ENCODE data around the gene ANKS4B. TPM values are rescaled to one million over a fixed set of nuclear protein-coding genes. Genes with fewer than 3 reads are reported as not detected.

Gene ANKS4B
- total RNA-seq, 1 donor from 2014 or later: not detected

- Mint-ChIP-seq H3K36me3 (ENCODE audit: unreplicated experiment) (no peaks in the 10 kb centered on the region), H3K4me3 (ENCODE audit: unreplicated experiment) (no peak overlapping the region), H3K27me3 (ENCODE audit: unreplicated experiment) (no peaks in the 10 kb centered on the region), H3K4me1 (ENCODE audit: low read depth, unreplicated experiment) (no peaks in the 10 kb centered on the region), H3K27ac (ENCODE audit: unreplicated experiment) (no peak overlapping the region), H3K9me3 (ENCODE audit: unreplicated experiment) (peaks cover 1% of the 10 kb centered on the region)
- TF ChIP-seq, protein P1, sequence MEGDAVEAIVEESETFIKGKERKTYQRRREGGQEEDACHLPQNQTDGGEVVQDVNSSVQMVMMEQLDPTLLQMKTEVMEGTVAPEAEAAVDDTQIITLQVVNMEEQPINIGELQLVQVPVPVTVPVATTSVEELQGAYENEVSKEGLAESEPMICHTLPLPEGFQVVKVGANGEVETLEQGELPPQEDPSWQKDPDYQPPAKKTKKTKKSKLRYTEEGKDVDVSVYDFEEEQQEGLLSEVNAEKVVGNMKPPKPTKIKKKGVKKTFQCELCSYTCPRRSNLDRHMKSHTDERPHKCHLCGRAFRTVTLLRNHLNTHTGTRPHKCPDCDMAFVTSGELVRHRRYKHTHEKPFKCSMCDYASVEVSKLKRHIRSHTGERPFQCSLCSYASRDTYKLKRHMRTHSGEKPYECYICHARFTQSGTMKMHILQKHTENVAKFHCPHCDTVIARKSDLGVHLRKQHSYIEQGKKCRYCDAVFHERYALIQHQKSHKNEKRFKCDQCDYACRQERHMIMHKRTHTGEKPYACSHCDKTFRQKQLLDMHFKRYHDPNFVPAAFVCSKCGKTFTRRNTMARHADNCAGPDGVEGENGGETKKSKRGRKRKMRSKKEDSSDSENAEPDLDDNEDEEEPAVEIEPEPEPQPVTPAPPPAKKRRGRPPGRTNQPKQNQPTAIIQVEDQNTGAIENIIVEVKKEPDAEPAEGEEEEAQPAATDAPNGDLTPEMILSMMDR (IDR thresholded peaks at IDR 0.05; ENCODE audit: partially characterized antibody, unreplicated experiment): no peak
- no peak for DNase-seq
These were observed 19.4 kb upstream of the ANKS4B start for GRCh38 chr16:21214086-21214485.

GRCh38 chr16:21217121-21217520 lies 16.4 kb upstream of the ANKS4B start:
- Mint-ChIP-seq H3K36me3 (ENCODE audit: unreplicated experiment) (no peaks in the 10 kb centered on the region), H3K4me3 (ENCODE audit: unreplicated experiment) (no peak overlapping the region), H3K27ac (ENCODE audit: unreplicated experiment) (no peak overlapping the region), H3K9me3 (ENCODE audit: unreplicated experiment) (peaks cover 3% of the 10 kb centered on the region), H3K27me3 (ENCODE audit: unreplicated experiment) (no peaks in the 10 kb centered on the region), H3K4me1 (ENCODE audit: low read depth, unreplicated experiment) (no peaks in the 10 kb centered on the region)
- DNase-seq: no peak
- TF ChIP-seq, protein P1 (IDR thresholded peaks at IDR 0.05; ENCODE audit: partially characterized antibody, unreplicated experiment): no peak

GRCh38 chr16:21218153-21218552 lies 15.3 kb upstream of the ANKS4B start:
- Mint-ChIP-seq H3K36me3 (ENCODE audit: unreplicated experiment) (no peaks in the 10 kb centered on the region), H3K4me3 (ENCODE audit: unreplicated experiment) (no peak overlapping the region), H3K27me3 (ENCODE audit: unreplicated experiment) (no peaks in the 10 kb centered on the region), H3K4me1 (ENCODE audit: low read depth, unreplicated experiment) (no peaks in the 10 kb centered on the region), H3K27ac (ENCODE audit: unreplicated experiment) (no peak overlapping the region), H3K9me3 (ENCODE audit: unreplicated experiment) (peaks cover 3% of the 10 kb centered on the region)
- TF ChIP-seq, protein P1 (IDR thresholded peaks at IDR 0.05; ENCODE audit: partially characterized antibody, unreplicated experiment): no peak
- no peak for DNase-seq

DNA sequence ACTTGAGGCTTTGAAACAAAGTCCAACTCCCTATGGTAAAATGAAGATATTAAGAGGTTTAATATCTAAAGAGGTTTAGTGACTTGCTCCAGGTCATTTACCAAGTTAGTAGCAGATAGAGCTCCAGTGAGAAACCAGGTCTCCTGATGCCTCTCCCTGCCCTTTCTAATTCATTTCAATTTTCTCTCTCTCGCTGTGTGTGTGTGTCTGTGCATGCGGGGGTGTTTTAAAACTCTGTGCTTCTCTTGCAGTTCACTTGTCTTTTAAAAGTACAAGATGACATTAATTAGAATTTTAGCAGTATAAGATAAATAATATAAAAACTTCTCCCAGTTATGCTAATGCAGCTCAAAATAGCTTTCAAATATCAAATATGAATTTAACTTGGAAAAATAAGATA lies 13.9 kb upstream of the ANKS4B start:
- H3K4me1 Mint-ChIP-seq (ENCODE audit: low read depth, unreplicated experiment): no peaks in the 10 kb centered on the region
- no peak for DNase-seq
- H3K4me3 Mint-ChIP-seq (ENCODE audit: unreplicated experiment): no peak overlapping the region
- H3K27me3 Mint-ChIP-seq (ENCODE audit: unreplicated experiment): no peaks in the 10 kb centered on the region
- peaks cover 3% of the 10 kb centered on the region for H3K9me3 Mint-ChIP-seq (ENCODE audit: unreplicated experiment)
- no peaks in the 10 kb centered on the region for H3K36me3 Mint-ChIP-seq (ENCODE audit: unreplicated experiment)
- H3K27ac Mint-ChIP-seq (ENCODE audit: unreplicated experiment): no peak overlapping the region
- TF ChIP-seq, protein P1 (IDR thresholded peaks at IDR 0.05; ENCODE audit: partially characterized antibody, unreplicated experiment): no peak

DNA sequence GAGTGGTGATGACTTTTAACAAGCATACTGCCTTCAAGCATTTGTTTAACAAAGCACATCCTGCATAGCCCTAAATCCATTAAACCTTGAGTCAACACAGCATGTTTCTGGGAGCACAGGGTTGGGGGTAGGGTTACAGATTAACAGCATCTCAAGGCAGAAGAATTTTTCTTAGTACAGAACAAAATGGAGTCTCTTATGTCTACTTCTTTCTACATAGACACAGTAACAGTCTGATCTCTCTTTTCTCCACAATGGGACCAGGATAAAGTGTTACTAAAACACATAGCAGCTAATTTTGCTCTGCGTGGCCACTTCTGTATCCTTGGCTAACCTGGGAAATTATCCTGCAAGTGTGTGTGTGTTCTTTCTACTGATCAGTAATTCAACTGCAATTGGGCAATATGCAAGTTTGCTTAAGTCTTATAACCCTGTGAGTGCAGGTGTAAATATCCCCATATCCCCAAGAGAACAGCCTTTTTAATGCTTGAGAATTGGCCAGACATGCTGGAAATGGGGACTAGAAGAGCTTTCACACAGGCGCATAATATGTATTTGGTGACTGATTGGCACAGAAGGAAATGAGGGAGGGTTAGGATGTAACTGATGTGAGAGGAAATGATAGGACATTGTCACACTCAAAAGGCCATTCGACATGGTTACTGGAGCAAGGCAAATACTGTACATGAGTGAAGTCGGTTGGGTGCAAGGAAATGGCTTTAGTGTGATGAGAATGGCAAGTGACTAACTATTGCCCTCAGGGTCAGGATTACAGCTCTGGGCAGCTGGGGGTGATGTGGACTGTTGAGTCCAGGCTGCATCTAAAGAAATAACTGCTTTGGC lies 10.8 kb upstream of the ANKS4B start:
- H3K9me3 Mint-ChIP-seq (ENCODE audit: unreplicated experiment): peaks cover 2% of the 10 kb centered on the region
- no peak overlapping the region for H3K27ac Mint-ChIP-seq (ENCODE audit: unreplicated experiment)
- peaks cover 2% of the 10 kb centered on the region for H3K27me3 Mint-ChIP-seq (ENCODE audit: unreplicated experiment)
- no peak overlapping the region for H3K4me3 Mint-ChIP-seq (ENCODE audit: unreplicated experiment)
- no peaks in the 10 kb centered on the region for H3K4me1 Mint-ChIP-seq (ENCODE audit: low read depth, unreplicated experiment)
- DNase-seq: no peak
- TF ChIP-seq, protein P1 (IDR thresholded peaks at IDR 0.05; ENCODE audit: partially characterized antibody, unreplicated experiment): no peak
- no peaks in the 10 kb centered on the region for H3K36me3 Mint-ChIP-seq (ENCODE audit: unreplicated experiment)

Data from glutamatergic neuron (in vitro differentiated cells).